22Rv1 (cell line): ENCODE results near the gene GABRD.
"Not testable (repeated sequence)": the region's sequence is repeated elsewhere in the genome, so short reads cannot be mapped to it uniquely, and the experiment has no call there.

Experiments
- H3K27ac ChIP-seq: fragments of 450-650 bp; 2 replicates; pipeline ENCODE4 v1.5.1; 2017
- CTCF ChIP-seq: fragments of 450-650 bp; IDR thresholded peaks from 2 replicates; pipeline ENCODE4 v1.5.1; 2017; ENCODE audit warnings: mild to moderate bottlenecking
- ZFX ChIP-seq: fragments of 450-650 bp; IDR thresholded peaks from 2 replicates; pipeline ENCODE4 v1.6.1; 2017; ENCODE audit warnings: antibody characterized with exemption, borderline replicate concordance

The GABRD gene

GRCh38 chr1:1973716-1974642, 45.2 kb upstream of the GABRD start:
- no peak for TF ChIP-seq CTCF
- H3K27ac ChIP-seq = no peak overlapping the region

- TF ChIP-seq CTCF = no peak
- H3K27ac ChIP-seq = no peak overlapping the region
Measured at GRCh38 chr1:1974834-1975233, 44.3 kb upstream of the GABRD start.

GRCh38 chr1:1975535-1975934, 43.6 kb upstream of the GABRD start:
- TF ChIP-seq CTCF (no peak), ZFX (no peak)
- no peak overlapping the region for H3K27ac ChIP-seq

GRCh38 chr1:1976031-1976430, 43.1 kb upstream of the GABRD start:
- TF ChIP-seq ZFX (no peak), CTCF (no peak)
- no peak overlapping the region for H3K27ac ChIP-seq

- TF ChIP-seq CTCF = no peak
- TF ChIP-seq ZFX = no peak
- H3K27ac ChIP-seq = no peak overlapping the region
Measured at GRCh38 chr1:1978108-1978507, 41.0 kb upstream of the GABRD start.

- H3K27ac ChIP-seq = not testable (repeated sequence)
Measured at GRCh38 chr1:1978690-1979481, 40.3 kb upstream of the GABRD start.

GRCh38 chr1:1979482-1980165, 39.5 kb upstream of the GABRD start:
- TF ChIP-seq ZFX = no peak
- no peak for TF ChIP-seq CTCF
- no peak overlapping the region for H3K27ac ChIP-seq
